HG03097 (cell line): ENCODE results near the gene CCDC88C.

ENCODE experiments used
- ATAC-seq: cut with Tn5 transposase; IDR thresholded peaks from one replicate; pipeline ENCODE4 v1.9.1; 2021; ENCODE audit not compliant: unreplicated experiment, low FRiP score

The CCDC88C gene

GRCh38 chr14:91399868-91400640 is 17.6 kb downstream of the CCDC88C start:
- no peak for ATAC-seq

- ATAC-seq = no peak
Measured at GRCh38 chr14:91398707-91399106, 18.9 kb downstream of the CCDC88C start.

- no peak for ATAC-seq
Measured at GRCh38 chr14:91397965-91398591, 19.5 kb downstream of the CCDC88C start.

GRCh38 chr14:91396959-91397815 is 20.4 kb downstream of the CCDC88C start:
- ATAC-seq = peak; percentile 74

GRCh38 chr14:91396013-91396660 is 21.5 kb downstream of the CCDC88C start:
- ATAC-seq = no peak

- no peak for ATAC-seq
Measured at GRCh38 chr14:91395466-91395865, 22.2 kb downstream of the CCDC88C start.

- no peak for ATAC-seq
Measured at GRCh38 chr14:91394105-91395081, 23.2 kb downstream of the CCDC88C start.

- no peak for ATAC-seq
Measured at GRCh38 chr14:91392623-91393303, 24.9 kb downstream of the CCDC88C start.

- ATAC-seq = no peak
Measured at GRCh38 chr14:91390165-91390778, 27.3 kb downstream of the CCDC88C start.

- ATAC-seq = no peak
Measured at GRCh38 chr14:91389150-91389549, 28.5 kb downstream of the CCDC88C start.

GRCh38 chr14:91388551-91388975 is 29.1 kb downstream of the CCDC88C start:
- ATAC-seq = no peak

GRCh38 chr14:91387951-91388381 is 29.7 kb downstream of the CCDC88C start:
- ATAC-seq = no peak

GRCh38 chr14:91387169-91387835 is 30.3 kb downstream of the CCDC88C start:
- no peak for ATAC-seq

- no peak for ATAC-seq
Measured at GRCh38 chr14:91385697-91386096, 31.9 kb downstream of the CCDC88C start.

GRCh38 chr14:91385224-91385623 is 32.4 kb downstream of the CCDC88C start:
- ATAC-seq = no peak

- ATAC-seq = no peak
Measured at GRCh38 chr14:91383439-91383838, 34.2 kb downstream of the CCDC88C start.

GRCh38 chr14:91381801-91382670 is 35.6 kb downstream of the CCDC88C start:
- no peak for ATAC-seq
